Fibroblast of lung (primary cell): ENCODE data around the gene ATG4B. TPM values are rescaled to one million over a fixed set of nuclear protein-coding genes. Genes with fewer than 3 reads are reported as not detected.

Experiments used
- DNase-seq, 2 donors: peaks; one replicate each; pipeline versions ENCODE4 v3.0.0 to v3.0.0-alpha.2; 2010; ENCODE audit warnings: low read depth in 2 of 2
- H2AFZ ChIP-seq: 2 replicates; pipeline ENCODE4 v1.5.1; 2012; ENCODE audit warnings: low read length, control low read depth, inconsistent platforms
- H3K27ac ChIP-seq: 2 replicates; pipeline ENCODE4 v1.5.1; 2011; ENCODE audit warnings: low read length, control low read depth; ENCODE audit not compliant: insufficient read depth
- H3K27me3 ChIP-seq: 2 replicates; pipeline ENCODE4 v1.5.1; 2011; ENCODE audit warnings: mild to moderate bottlenecking, low read length; ENCODE audit not compliant: control insufficient read depth, insufficient read depth
- H3K36me3 ChIP-seq: 2 replicates; pipeline ENCODE4 v1.5.1; 2011; ENCODE audit warnings: low read length; ENCODE audit not compliant: control insufficient read depth, insufficient read depth
- H3K4me1 ChIP-seq: 2 replicates; pipeline ENCODE4 v1.5.1; 2011; ENCODE audit warnings: low read length; ENCODE audit not compliant: control insufficient read depth, insufficient read depth; ENCODE audit errors: extremely low read depth
- H3K4me2 ChIP-seq: 2 replicates; pipeline ENCODE4 v1.5.1; 2011; ENCODE audit warnings: low read length, control low read depth; ENCODE audit not compliant: insufficient read depth; ENCODE audit errors: extremely low read depth
- H3K4me3 ChIP-seq, 4 experiments: fragments of 200-600 bp in 1 of 4; sonication (generic) in 1 of 4; replicated peaks in 1 of 4; 2 replicates each; pipeline ENCODE4 v1.5.1; 2011 to 2016; ENCODE audit warnings: low read length in 4 of 4, low read depth in 3 of 4, mild to moderate bottlenecking in 3 of 4, control low read depth in 2 of 4, inconsistent platforms in 1 of 4, mixed read lengths in 1 of 4; ENCODE audit not compliant: insufficient read depth in 1 of 4; ENCODE audit errors: control extremely low read depth in 1 of 4
- H3K79me2 ChIP-seq: 2 replicates; pipeline ENCODE4 v1.5.1; 2012; ENCODE audit warnings: mild to moderate bottlenecking, low read length, inconsistent platforms; ENCODE audit not compliant: control insufficient read depth, insufficient read depth
- H3K9ac ChIP-seq: 2 replicates; pipeline ENCODE4 v1.5.1; 2011; ENCODE audit warnings: mild to moderate bottlenecking, low read length, control low read depth; ENCODE audit not compliant: insufficient read depth
- H3K9me3 ChIP-seq: 2 replicates; pipeline ENCODE4 v1.5.1; 2012; ENCODE audit warnings: low read depth, low read length; ENCODE audit not compliant: control insufficient read depth, insufficient read depth
- H4K20me1 ChIP-seq: 2 replicates; pipeline ENCODE4 v1.5.1; 2011; ENCODE audit warnings: low read length; ENCODE audit not compliant: control insufficient read depth, insufficient read depth; ENCODE audit errors: extremely low read depth
- CTCF ChIP-seq, 2 donors: IDR thresholded peaks in 1 of 2; conservative IDR thresholded peaks in 1 of 2; 1 replicate in 1 of 2; 2 replicates in 1 of 2; pipeline ENCODE4 v1.5.1; 2011 to 2012; ENCODE audit warnings: low read length in 2 of 2, control low read depth in 1 of 2, inconsistent platforms in 1 of 2, low read depth in 1 of 2, mild to moderate bottlenecking in 1 of 2
- EZH2 ChIP-seq: IDR thresholded peaks from 2 replicates; pipeline ENCODE4 v1.5.1; 2012; ENCODE audit warnings: low read length, control low read depth, mild to moderate bottlenecking; ENCODE audit errors: missing control alignments
- polyA plus RNA-seq, 2 donors: library from polyadenylated mRNA; depleted of rRNA in 1 of 2; stranded (reverse) in 1 of 2; unstranded in 1 of 2; fragments of >200 nt; gene quantifications; 2 replicates each; pipeline ENCODE4 v1.2.1, GENCODE V29; 2011 to 2012; ENCODE audit warnings: missing spikeins in 1 of 2
- total RNA-seq: library from RNA; depleted of rRNA; stranded (reverse); fragments of >200 nt; gene quantifications from 2 replicates; pipeline ENCODE4 v1.2.1, GENCODE V29; 2014

ATG4B gene
- total and polyA plus RNA-seq, 2 donors (not counting 1 experiment from before 2014, with no cell fraction given), result 45.1 to 76.2 TPM

- Histone ChIP-seq H3K9ac (no peak overlapping the region), H3K27ac (no peak overlapping the region), H3K79me2 (no peaks in the 10 kb centered on the region), H3K4me2 (no peak overlapping the region), H3K27me3 (no peaks in the 10 kb centered on the region), H3K36me3 (peaks cover 35% of the 10 kb centered on the region), H3K9me3 (no peaks in the 10 kb centered on the region), H4K20me1 (no peaks in the 10 kb centered on the region), H3K4me3 (no peak overlapping the region), H3K4me1 (peaks cover 10% of the 10 kb centered on the region), H2AFZ (no peak overlapping the region)
- TF ChIP-seq EZH2 (no peak), CTCF (conservative IDR thresholded peaks at IDR 0.05 in 1 of 2, IDR thresholded peaks at IDR 0.05 in 1 of 2; ENCODE audit: low read depth in 1 of 2, low read length in 2 of 2) (no peak)
- DNase-seq, result no peak
Observed at GRCh38 chr2:241668354-241668753, 30.9 kb downstream of the ATG4B start.

- no peak for TF ChIP-seq EZH2
- no peak for TF ChIP-seq CTCF (conservative IDR thresholded peaks at IDR 0.05 in 1 of 2, IDR thresholded peaks at IDR 0.05 in 1 of 2; ENCODE audit: low read depth in 1 of 2, low read length in 2 of 2)
- peaks cover 35% of the 10 kb centered on the region for H3K36me3 ChIP-seq
- no peaks in the 10 kb centered on the region for H3K27me3 ChIP-seq
- H2AFZ ChIP-seq, result no peak overlapping the region
- no peak for DNase-seq
- H3K4me2 ChIP-seq, result no peak overlapping the region
- peaks cover 10% of the 10 kb centered on the region for H3K4me1 ChIP-seq
- no peak overlapping the region for H3K4me3 ChIP-seq
- H3K9me3 ChIP-seq, result no peaks in the 10 kb centered on the region
- no peak overlapping the region for H3K27ac ChIP-seq
- no peak overlapping the region for H3K9ac ChIP-seq
- H4K20me1 ChIP-seq, result no peaks in the 10 kb centered on the region
- H3K79me2 ChIP-seq, result no peaks in the 10 kb centered on the region
Observed at GRCh38 chr2:241668839-241669238, 31.3 kb downstream of the ATG4B start.

GRCh38 chr2:241670333-241671110 lies 33.0 kb downstream of the ATG4B start:
- H3K9me3 ChIP-seq, result no peaks in the 10 kb centered on the region
- no peak for TF ChIP-seq CTCF (conservative IDR thresholded peaks at IDR 0.05 in 1 of 2, IDR thresholded peaks at IDR 0.05 in 1 of 2; ENCODE audit: low read depth in 1 of 2, low read length in 2 of 2)
- TF ChIP-seq EZH2, result no peak
- H3K27ac ChIP-seq, result no peak overlapping the region
- no peaks in the 10 kb centered on the region for H3K27me3 ChIP-seq
- no peak overlapping the region for H3K4me3 ChIP-seq
- no peak for DNase-seq
- no peak overlapping the region for H3K9ac ChIP-seq
- no peaks in the 10 kb centered on the region for H4K20me1 ChIP-seq
- H3K4me1 ChIP-seq, result peaks cover 4% of the 10 kb centered on the region
- peaks cover 35% of the 10 kb centered on the region for H3K36me3 ChIP-seq
- no peak overlapping the region for H3K4me2 ChIP-seq
- no peak overlapping the region for H2AFZ ChIP-seq
- H3K79me2 ChIP-seq, result no peaks in the 10 kb centered on the region
